KMS-11 (cell line): ENCODE data around the gene NLGN4X.

Source experiments
- H2AFZ ChIP-seq: fragments of 200-600 bp; sonication (generic); 2 replicates; pipeline ENCODE4 v1.6.1; 2016; ENCODE audit warnings: antibody characterized with exemption, mixed run types, low read depth
- H3K27ac ChIP-seq: fragments of 200-600 bp; sonication (generic); 2 replicates; pipeline ENCODE4 v1.6.1; 2016; ENCODE audit warnings: mild to moderate bottlenecking, mixed run types
- H3K27me3 ChIP-seq: fragments of 200-600 bp; sonication (generic); 2 replicates; pipeline ENCODE4 v1.6.1; 2017; ENCODE audit warnings: mild to moderate bottlenecking, low read depth, mixed run types, moderate library complexity; ENCODE audit not compliant: insufficient read depth
- H3K36me3 ChIP-seq: fragments of 200-600 bp; sonication (generic); 2 replicates; pipeline ENCODE4 v1.6.1; 2017; ENCODE audit warnings: mild to moderate bottlenecking, mixed run types; ENCODE audit not compliant: insufficient read depth
- H3K4me1 ChIP-seq: fragments of 200-600 bp; sonication (generic); 2 replicates; pipeline ENCODE4 v1.6.1; 2016; ENCODE audit warnings: mild to moderate bottlenecking, low read depth, mixed run types; ENCODE audit not compliant: poor library complexity, severe bottlenecking
- H3K4me2 ChIP-seq: fragments of 200-600 bp; sonication (generic); 2 replicates; pipeline ENCODE4 v1.7.0; 2016; ENCODE audit warnings: mild to moderate bottlenecking, mixed run types
- H3K4me3 ChIP-seq: fragments of 200-600 bp; sonication (generic); IDR thresholded peaks from 2 replicates; pipeline ENCODE4 v1.6.1; 2017; ENCODE audit warnings: low read depth, low read length, mixed read lengths; ENCODE audit not compliant: insufficient read depth
- H3K79me2 ChIP-seq: fragments of 200-600 bp; sonication (generic); 2 replicates; pipeline ENCODE4 v1.6.1; 2016; ENCODE audit warnings: low read depth, mixed run types; ENCODE audit not compliant: insufficient read depth
- H3K9ac ChIP-seq: fragments of 200-600 bp; sonication (generic); 2 replicates; pipeline ENCODE4 v1.6.1; 2016; ENCODE audit warnings: mild to moderate bottlenecking, mixed run types
- H4K20me1 ChIP-seq: fragments of 200-600 bp; sonication (generic); 2 replicates; pipeline ENCODE4 v1.6.1; 2016; ENCODE audit warnings: mild to moderate bottlenecking, mixed run types; ENCODE audit not compliant: insufficient read depth
- TF ChIP-seq, protein P1 (sequence below): fragments of 200-600 bp; sonication (generic); conservative IDR thresholded peaks from 2 replicates; pipeline ENCODE4 v1.6.1; 2017; ENCODE audit warnings: low read depth, mild to moderate bottlenecking, antibody characterized with exemption, low read length, moderate library complexity, mixed read lengths

Gene NLGN4X

GRCh38 chrX:6005856-6006255, 222.8 kb downstream of the NLGN4X start:
- Histone ChIP-seq H3K27ac (no peak overlapping the region), H3K27me3 (no peaks in the 10 kb centered on the region), H3K79me2 (no peaks in the 10 kb centered on the region), H3K4me1 (peaks cover 19% of the 10 kb centered on the region), H4K20me1 (no peaks in the 10 kb centered on the region), H3K9ac (no peak overlapping the region), H2AFZ (no peak overlapping the region), H3K4me2 (no peak overlapping the region), H3K4me3 (no peak overlapping the region), H3K36me3 (no peaks in the 10 kb centered on the region)
- TF ChIP-seq, protein P1, sequence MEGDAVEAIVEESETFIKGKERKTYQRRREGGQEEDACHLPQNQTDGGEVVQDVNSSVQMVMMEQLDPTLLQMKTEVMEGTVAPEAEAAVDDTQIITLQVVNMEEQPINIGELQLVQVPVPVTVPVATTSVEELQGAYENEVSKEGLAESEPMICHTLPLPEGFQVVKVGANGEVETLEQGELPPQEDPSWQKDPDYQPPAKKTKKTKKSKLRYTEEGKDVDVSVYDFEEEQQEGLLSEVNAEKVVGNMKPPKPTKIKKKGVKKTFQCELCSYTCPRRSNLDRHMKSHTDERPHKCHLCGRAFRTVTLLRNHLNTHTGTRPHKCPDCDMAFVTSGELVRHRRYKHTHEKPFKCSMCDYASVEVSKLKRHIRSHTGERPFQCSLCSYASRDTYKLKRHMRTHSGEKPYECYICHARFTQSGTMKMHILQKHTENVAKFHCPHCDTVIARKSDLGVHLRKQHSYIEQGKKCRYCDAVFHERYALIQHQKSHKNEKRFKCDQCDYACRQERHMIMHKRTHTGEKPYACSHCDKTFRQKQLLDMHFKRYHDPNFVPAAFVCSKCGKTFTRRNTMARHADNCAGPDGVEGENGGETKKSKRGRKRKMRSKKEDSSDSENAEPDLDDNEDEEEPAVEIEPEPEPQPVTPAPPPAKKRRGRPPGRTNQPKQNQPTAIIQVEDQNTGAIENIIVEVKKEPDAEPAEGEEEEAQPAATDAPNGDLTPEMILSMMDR = no peak

GRCh38 chrX:6004529-6004928, 224.1 kb downstream of the NLGN4X start:
- TF ChIP-seq, protein P1 = no peak
- Histone ChIP-seq H3K4me3 (no peak overlapping the region), H3K36me3 (no peaks in the 10 kb centered on the region), H3K79me2 (no peaks in the 10 kb centered on the region), H3K9ac (no peak overlapping the region), H4K20me1 (no peaks in the 10 kb centered on the region), H2AFZ (no peak overlapping the region), H3K4me2 (no peak overlapping the region), H3K27ac (no peak overlapping the region), H3K4me1 (peaks cover 24% of the 10 kb centered on the region), H3K27me3 (no peaks in the 10 kb centered on the region)

DNA sequence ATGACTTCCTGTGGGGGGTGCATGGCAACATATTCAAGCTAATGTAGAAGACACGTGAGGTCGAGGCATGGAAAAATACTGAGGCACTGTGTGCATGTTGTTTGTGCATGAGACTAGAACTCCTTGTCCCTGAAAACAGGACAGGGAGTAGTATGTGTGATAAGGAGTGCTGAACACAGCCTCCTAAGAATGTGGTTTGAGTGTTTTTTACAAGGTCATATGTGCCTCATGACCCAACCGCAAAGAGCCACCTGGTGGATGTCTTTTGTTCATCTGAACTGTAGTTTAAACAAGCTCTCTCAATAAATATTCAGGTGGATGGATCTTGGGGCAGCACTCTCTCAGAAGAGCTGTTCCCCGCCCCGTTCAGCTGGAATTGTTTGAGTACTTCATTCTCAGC, 226.6 kb downstream of the NLGN4X start:
- Histone ChIP-seq H4K20me1 (no peaks in the 10 kb centered on the region), H3K9ac (no peak overlapping the region), H3K4me1 (peaks cover 41% of the 10 kb centered on the region), H2AFZ (peak overlapping the region; percentile 18; the same call in 1 of the 2 replicates), H3K27me3 (no peaks in the 10 kb centered on the region), H3K79me2 (no peaks in the 10 kb centered on the region), H3K4me3 (no peak overlapping the region), H3K27ac (peak overlapping the region; percentile 36), H3K36me3 (no peaks in the 10 kb centered on the region), H3K4me2 (peak overlapping the region; percentile 54)
- TF ChIP-seq, protein P1 = peak; percentile 36

- H3K4me2 ChIP-seq = peak overlapping the region; percentile 36; the same call in 1 of the 2 replicates
- TF ChIP-seq, protein P1 = no peak
- H3K4me1 ChIP-seq = peaks cover 41% of the 10 kb centered on the region
- peak overlapping the region; percentile 62; the same call in 1 of the 2 replicates for H3K27ac ChIP-seq
- H2AFZ ChIP-seq = peak overlapping the region; percentile 30; the same call in 1 of the 2 replicates
- no peaks in the 10 kb centered on the region for H3K36me3 ChIP-seq
- H4K20me1 ChIP-seq = no peaks in the 10 kb centered on the region
- no peaks in the 10 kb centered on the region for H3K79me2 ChIP-seq
- H3K27me3 ChIP-seq = no peaks in the 10 kb centered on the region
- no peak overlapping the region for H3K9ac ChIP-seq
- H3K4me3 ChIP-seq = no peak overlapping the region
Measured at GRCh38 chrX:5998901-5999300, 229.8 kb downstream of the NLGN4X start.
